Activated naive CD4-positive, alpha-beta T cell treated with anti-CD3 and anti-CD28 coated beads, Interleukin-2, amount 50 U/mL, for 24 hours (primary cell): ENCODE data around the gene SLC6A19.

Experiments
- H3K27ac Mint-ChIP-seq: one replicate; pipeline ENCODE4 v1.8.0; 2021; ENCODE audit warnings: mild to moderate bottlenecking, mixed read lengths
- H3K27me3 Mint-ChIP-seq: one replicate; pipeline ENCODE4 v1.8.0; 2021; ENCODE audit warnings: mixed read lengths
- H3K36me3 Mint-ChIP-seq: one replicate; pipeline ENCODE4 v1.8.0; 2021; ENCODE audit warnings: mixed read lengths
- H3K4me1 Mint-ChIP-seq: one replicate; pipeline ENCODE4 v1.8.0; 2021; ENCODE audit warnings: mixed read lengths
- H3K4me3 Mint-ChIP-seq: one replicate; pipeline ENCODE4 v1.8.0; 2021; ENCODE audit warnings: mild to moderate bottlenecking, mixed read lengths
- H3K9me3 Mint-ChIP-seq: one replicate; pipeline ENCODE4 v1.8.0; 2021; ENCODE audit warnings: mixed read lengths

SLC6A19 gene

GRCh38 chr5:1173485-1174070, 27.8 kb upstream of the SLC6A19 start:
- H3K36me3 Mint-ChIP-seq, result no peaks in the 10 kb centered on the region
- H3K4me1 Mint-ChIP-seq, result peaks cover 3% of the 10 kb centered on the region
- H3K4me3 Mint-ChIP-seq, result no peak overlapping the region
- H3K27ac Mint-ChIP-seq, result no peak overlapping the region
- no peaks in the 10 kb centered on the region for H3K27me3 Mint-ChIP-seq
- no peaks in the 10 kb centered on the region for H3K9me3 Mint-ChIP-seq

DNA sequence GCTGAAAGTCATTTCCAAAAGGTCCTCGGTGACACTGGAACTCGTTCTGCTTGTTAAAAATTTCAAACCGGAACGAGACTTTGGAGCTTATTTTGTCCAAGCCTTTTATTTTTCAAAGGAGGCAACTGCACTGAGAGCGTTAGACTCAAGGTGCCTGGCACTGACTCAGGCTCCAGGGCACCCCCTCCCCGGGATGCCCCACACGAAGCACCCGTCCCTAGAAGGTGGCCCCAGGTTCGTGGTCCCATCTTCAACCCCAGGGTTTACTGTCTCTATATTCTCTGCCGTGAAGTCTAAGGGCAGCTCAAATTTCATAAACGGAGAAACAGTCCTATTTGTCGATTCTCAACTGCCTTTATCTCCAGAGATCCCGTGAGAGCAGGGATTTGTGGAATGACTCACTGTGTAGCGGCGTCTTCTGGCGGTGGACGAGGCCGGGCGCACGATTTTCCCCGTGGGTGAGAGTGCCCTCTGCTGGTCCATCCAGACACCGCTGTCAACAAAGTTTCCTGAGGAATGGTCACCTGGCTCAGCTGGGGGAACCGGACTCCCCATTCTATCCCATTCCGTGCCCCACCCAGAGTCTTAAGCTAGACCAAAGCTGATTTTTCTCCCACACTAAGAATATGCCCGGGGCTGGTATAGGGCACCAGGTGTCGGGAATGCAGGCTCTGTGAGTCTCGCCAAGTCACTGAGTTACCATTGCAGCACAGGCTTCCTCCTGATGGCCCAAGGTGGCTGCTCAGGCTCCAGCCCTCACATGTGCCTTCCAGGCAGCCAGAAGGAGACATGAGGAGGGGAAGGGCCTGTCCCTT, 27.1 kb upstream of the SLC6A19 start:
- no peaks in the 10 kb centered on the region for H3K36me3 Mint-ChIP-seq
- no peak overlapping the region for H3K27ac Mint-ChIP-seq
- no peak overlapping the region for H3K4me3 Mint-ChIP-seq
- no peaks in the 10 kb centered on the region for H3K9me3 Mint-ChIP-seq
- H3K4me1 Mint-ChIP-seq, result peaks cover 3% of the 10 kb centered on the region
- no peaks in the 10 kb centered on the region for H3K27me3 Mint-ChIP-seq

GRCh38 chr5:1175015-1175414, 26.4 kb upstream of the SLC6A19 start:
- Mint-ChIP-seq H3K36me3 (no peaks in the 10 kb centered on the region), H3K4me3 (no peak overlapping the region)

GRCh38 chr5:1175801-1176472, 25.5 kb upstream of the SLC6A19 start:
- Mint-ChIP-seq H3K27me3 (no peaks in the 10 kb centered on the region), H3K4me1 (peaks cover 3% of the 10 kb centered on the region), H3K36me3 (no peaks in the 10 kb centered on the region), H3K9me3 (no peaks in the 10 kb centered on the region), H3K4me3 (no peak overlapping the region), H3K27ac (no peak overlapping the region)

More at GRCh38 chr5:1175015-1175414, 26.4 kb upstream of the SLC6A19 start:
- Mint-ChIP-seq H3K27ac (no peak overlapping the region), H3K4me1 (peaks cover 3% of the 10 kb centered on the region), H3K9me3 (no peaks in the 10 kb centered on the region), H3K27me3 (no peaks in the 10 kb centered on the region)

GRCh38 chr5:1176473-1177391, 24.7 kb upstream of the SLC6A19 start:
- peaks cover 3% of the 10 kb centered on the region for H3K4me1 Mint-ChIP-seq
- H3K27ac Mint-ChIP-seq, result no peak overlapping the region
- no peaks in the 10 kb centered on the region for H3K9me3 Mint-ChIP-seq
- H3K27me3 Mint-ChIP-seq, result no peaks in the 10 kb centered on the region
- no peak overlapping the region for H3K4me3 Mint-ChIP-seq
- H3K36me3 Mint-ChIP-seq, result no peaks in the 10 kb centered on the region

- no peaks in the 10 kb centered on the region for H3K27me3 Mint-ChIP-seq
- no peak overlapping the region for H3K27ac Mint-ChIP-seq
- H3K9me3 Mint-ChIP-seq, result no peaks in the 10 kb centered on the region
- H3K4me1 Mint-ChIP-seq, result no peaks in the 10 kb centered on the region
- H3K36me3 Mint-ChIP-seq, result no peaks in the 10 kb centered on the region
- no peak overlapping the region for H3K4me3 Mint-ChIP-seq
These were observed 23.4 kb upstream of the SLC6A19 start for GRCh38 chr5:1177826-1178528.

- Mint-ChIP-seq H3K27ac (no peak overlapping the region), H3K36me3 (no peaks in the 10 kb centered on the region), H3K4me1 (no peaks in the 10 kb centered on the region), H3K27me3 (no peaks in the 10 kb centered on the region), H3K4me3 (no peak overlapping the region), H3K9me3 (no peaks in the 10 kb centered on the region)
These were observed 22.6 kb upstream of the SLC6A19 start for GRCh38 chr5:1178529-1179382.

DNA sequence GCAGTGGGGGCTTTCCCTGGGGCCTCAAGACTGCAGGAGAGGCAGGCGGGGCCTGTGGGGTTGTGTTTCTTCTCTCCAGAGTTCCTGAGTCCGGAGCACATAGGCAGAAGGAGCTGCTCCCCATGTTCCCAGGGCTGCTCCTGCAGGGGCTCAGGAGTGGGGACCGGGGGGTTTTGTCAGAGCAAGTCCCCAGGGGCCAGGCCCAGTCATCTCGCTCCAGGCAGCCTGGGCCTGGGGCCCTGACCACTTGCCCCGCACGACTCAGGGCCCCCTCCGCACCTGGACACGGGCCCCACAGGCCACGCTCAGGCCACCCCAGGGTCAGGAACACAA, 22.0 kb upstream of the SLC6A19 start:
- no peaks in the 10 kb centered on the region for H3K4me1 Mint-ChIP-seq
- no peaks in the 10 kb centered on the region for H3K27me3 Mint-ChIP-seq
- no peak overlapping the region for H3K27ac Mint-ChIP-seq
- no peaks in the 10 kb centered on the region for H3K36me3 Mint-ChIP-seq
- no peaks in the 10 kb centered on the region for H3K9me3 Mint-ChIP-seq
- H3K4me3 Mint-ChIP-seq, result no peak overlapping the region

DNA sequence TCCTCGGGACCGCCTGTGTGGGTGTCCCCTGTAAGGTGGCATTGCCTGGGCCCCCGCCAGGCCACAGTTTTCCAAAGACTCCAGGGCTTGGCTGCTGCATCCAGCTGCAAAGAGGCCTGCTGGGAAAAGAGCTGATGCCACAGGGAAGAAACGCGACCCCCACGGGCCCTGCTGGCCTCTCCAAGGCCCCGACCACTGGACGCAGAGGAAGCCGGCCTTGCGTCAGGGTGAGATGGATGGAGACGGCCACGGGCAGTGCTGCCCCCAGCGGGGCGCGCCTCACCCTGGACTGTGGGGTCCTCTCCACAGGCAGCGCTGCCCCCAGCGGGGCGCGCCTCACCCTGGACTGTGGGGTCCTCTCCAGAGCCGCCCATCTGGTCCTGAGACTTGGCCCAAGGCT, 21.3 kb upstream of the SLC6A19 start:
- H3K9me3 Mint-ChIP-seq, result no peaks in the 10 kb centered on the region
- H3K4me1 Mint-ChIP-seq, result no peaks in the 10 kb centered on the region
- no peak overlapping the region for H3K27ac Mint-ChIP-seq
- H3K4me3 Mint-ChIP-seq, result no peak overlapping the region
- no peaks in the 10 kb centered on the region for H3K27me3 Mint-ChIP-seq
- no peaks in the 10 kb centered on the region for H3K36me3 Mint-ChIP-seq

DNA sequence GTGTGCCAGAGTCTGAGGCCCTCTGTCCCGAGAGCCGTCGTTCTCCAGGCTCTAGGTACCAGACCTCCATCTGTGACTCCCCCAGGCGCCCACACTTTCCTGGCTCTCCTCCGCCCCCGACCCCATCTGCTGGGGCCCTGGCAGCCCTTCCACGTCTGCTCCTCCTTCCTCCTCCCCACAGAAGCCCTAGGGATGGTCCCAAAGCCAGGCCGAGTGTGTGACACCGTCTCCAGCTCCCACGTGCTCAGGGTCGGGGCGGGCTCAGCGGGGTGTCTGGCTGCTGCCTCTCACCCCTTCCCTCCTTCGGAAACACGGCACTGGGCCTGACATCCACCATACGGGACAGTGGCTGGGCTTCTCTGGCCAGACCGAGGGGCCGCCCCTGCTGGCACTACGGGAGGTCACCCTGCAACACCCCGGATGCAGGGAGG, 20.5 kb upstream of the SLC6A19 start:
- Mint-ChIP-seq H3K4me1 (no peaks in the 10 kb centered on the region), H3K36me3 (no peaks in the 10 kb centered on the region), H3K27me3 (no peaks in the 10 kb centered on the region), H3K4me3 (no peak overlapping the region), H3K27ac (no peak overlapping the region), H3K9me3 (no peaks in the 10 kb centered on the region)

DNA sequence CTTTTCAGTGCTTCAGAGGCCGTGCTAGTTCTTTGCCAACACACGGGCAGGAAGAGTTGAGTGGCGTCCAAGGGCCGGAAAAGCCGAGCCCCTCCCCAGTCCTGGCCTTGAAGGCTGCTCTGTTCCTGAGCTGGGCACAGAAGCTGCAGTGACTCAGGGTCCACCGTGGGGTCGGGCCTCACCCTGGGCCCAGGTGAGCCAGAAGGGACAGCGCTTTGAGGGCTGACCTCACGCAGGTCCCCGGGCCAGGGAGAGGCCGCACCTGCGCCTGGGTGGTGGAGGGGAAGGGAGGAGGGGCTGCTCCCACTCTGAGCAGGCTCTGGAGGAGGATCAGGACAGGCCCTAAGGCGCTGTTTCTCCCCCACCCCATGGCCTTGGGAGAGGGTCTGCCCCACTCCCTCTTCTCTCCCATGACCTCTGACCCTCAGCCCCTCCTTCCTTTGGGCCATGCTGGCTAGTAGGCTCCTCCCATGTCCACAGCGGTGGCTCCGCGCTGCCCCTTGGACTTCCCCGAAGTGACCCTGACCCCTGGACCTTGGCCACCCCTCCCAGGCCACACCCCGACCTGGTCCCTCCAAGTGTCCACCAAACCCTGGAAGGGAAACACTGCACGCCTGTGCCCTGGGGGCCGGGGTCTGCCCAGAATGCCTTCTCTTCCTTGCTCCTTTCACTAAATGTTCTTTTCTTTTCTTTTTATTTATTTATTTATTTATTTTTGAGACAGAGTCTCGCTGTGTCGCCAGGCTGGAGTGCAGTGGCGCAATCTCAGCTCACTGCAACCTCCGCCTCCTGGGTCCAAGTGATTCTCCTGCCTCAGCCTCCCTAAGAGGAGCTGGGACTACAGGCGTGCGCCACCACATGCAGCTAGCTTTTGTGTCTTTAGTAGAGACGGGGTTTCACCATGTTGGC, 19.7 kb upstream of the SLC6A19 start:
- H3K9me3 Mint-ChIP-seq, result no peaks in the 10 kb centered on the region
- no peaks in the 10 kb centered on the region for H3K4me1 Mint-ChIP-seq
- no peak overlapping the region for H3K4me3 Mint-ChIP-seq
- H3K27ac Mint-ChIP-seq, result no peak overlapping the region
- no peaks in the 10 kb centered on the region for H3K36me3 Mint-ChIP-seq
- no peaks in the 10 kb centered on the region for H3K27me3 Mint-ChIP-seq

DNA sequence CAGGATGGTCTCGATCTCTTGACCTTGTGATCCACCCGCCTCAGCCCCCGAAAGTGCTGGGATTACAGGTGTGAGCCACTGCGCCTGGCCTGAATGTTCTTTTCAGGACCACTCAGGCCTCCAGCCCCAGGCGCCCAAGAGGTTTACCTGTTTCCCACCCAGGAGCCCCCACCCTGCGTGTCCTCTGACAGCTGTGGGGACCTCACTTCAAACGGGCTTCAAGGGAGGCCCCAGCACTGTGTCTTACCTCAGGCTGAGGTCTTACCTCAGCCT, 19.1 kb upstream of the SLC6A19 start:
- Mint-ChIP-seq H3K4me1 (no peaks in the 10 kb centered on the region), H3K27ac (no peak overlapping the region), H3K4me3 (no peak overlapping the region), H3K27me3 (no peaks in the 10 kb centered on the region), H3K36me3 (no peaks in the 10 kb centered on the region), H3K9me3 (no peaks in the 10 kb centered on the region)

GRCh38 chr5:1182633-1183423, 18.6 kb upstream of the SLC6A19 start:
- H3K36me3 Mint-ChIP-seq, result no peaks in the 10 kb centered on the region
- no peaks in the 10 kb centered on the region for H3K9me3 Mint-ChIP-seq
- no peak overlapping the region for H3K4me3 Mint-ChIP-seq
- no peak overlapping the region for H3K27ac Mint-ChIP-seq
- no peaks in the 10 kb centered on the region for H3K27me3 Mint-ChIP-seq
- no peaks in the 10 kb centered on the region for H3K4me1 Mint-ChIP-seq
